Sigmoid colon (tissue), 7 donors: ENCODE measurements around the gene FGF19. TPM values are rescaled to one million over a fixed set of nuclear protein-coding genes. Genes with fewer than 3 reads are reported as not detected.

Experiments
- DNase-seq: peaks from one replicate; pipeline ENCODE4 v3.0.0-alpha.2; 2019
- H3K27ac ChIP-seq, 4 donors: fragments of 200-600 bp; sonication (generic); one replicate each; pipeline ENCODE4 v1.5.1; 2016 to 2019; ENCODE audit warnings: mild to moderate bottlenecking in 1 of 4
- H3K27me3 ChIP-seq, 3 donors: fragments of 200-600 bp; sonication (generic); one replicate each; pipeline ENCODE4 v1.5.1; 2019; ENCODE audit warnings: mild to moderate bottlenecking in 1 of 3
- H3K36me3 ChIP-seq, 4 donors: fragments of 200-600 bp; sonication (generic); one replicate each; pipeline ENCODE4 v1.5.1; 2016 to 2019
- H3K4me1 ChIP-seq, 4 donors: fragments of 200-600 bp; sonication (generic); one replicate each; pipeline ENCODE4 v1.5.1; 2017 to 2019
- H3K4me3 ChIP-seq, 4 donors: fragments of 200-600 bp; sonication (generic); one replicate each; pipeline ENCODE4 v1.5.1; 2017 to 2019; ENCODE audit warnings: mild to moderate bottlenecking in 2 of 4, moderate library complexity in 1 of 4
- H3K9me3 ChIP-seq, 4 donors: fragments of 200-600 bp in 3 of 4; sonication (generic) in 3 of 4; one replicate each; pipeline versions ENCODE4 v1.5.1 to v1.6.1; 2013 to 2019
- CTCF ChIP-seq, 4 experiments: fragments of 450-650 bp in 3 of 4; fragments of 200-600 bp in 1 of 4; IDR thresholded peaks; one replicate each; pipeline ENCODE4 v1.5.1; 2016 to 2019; ENCODE audit warnings: antibody characterized with exemption in 4 of 4, mild to moderate bottlenecking in 3 of 4, moderate library complexity in 2 of 4
- EP300 ChIP-seq, 4 donors: sonication (generic); formaldehyde crosslinking; IDR thresholded peaks; one replicate each; pipeline ENCODE4 v1.6.1; 2017; ENCODE audit warnings: antibody characterized with exemption in 4 of 4
- POLR2A ChIP-seq, 2 donors: fragments of 450-650 bp; IDR thresholded peaks; one replicate each; pipeline ENCODE4 v1.6.1; 2016; ENCODE audit warnings: antibody characterized with exemption in 2 of 2, mild to moderate bottlenecking in 2 of 2, moderate library complexity in 2 of 2
- POLR2AphosphoS5 ChIP-seq, 4 donors: sonication (generic); formaldehyde crosslinking; IDR thresholded peaks; one replicate each; pipeline ENCODE4 v1.6.1; 2017; ENCODE audit warnings: antibody characterized with exemption in 4 of 4
- WGBS, 2 donors: extraction: QIAGEN DNeasy Blood & Tissue Kit; methylation state at CpG; one replicate each; pipeline ENCODE4 v1.1.7; 2013; 5-methylcytosine and 5-hydroxymethylcytosine counted together
- intact Hi-C: fragments of 100-400 bp; cut with DNase I; formaldehyde crosslinking; loops from one replicate; pipeline ENCODE4 v1.15.1; 2023
- polyA plus RNA-seq, 3 donors: library from polyadenylated mRNA; stranded (reverse); fragments of 200-250 nt; gene quantifications; one replicate each; pipeline ENCODE4 v1.2.3, GENCODE V29; 2013
- total RNA-seq, 4 donors: library from RNA; depleted of rRNA; stranded (reverse); fragments of >200 nt; gene quantifications; one replicate each; pipeline ENCODE4 v1.1.0, GENCODE V29; 2016
- donor health status: healthy with polysubstance abuse.
- donor health status: Bipolar disorder and iron deficiency.
- donor health status: healthy.

Gene FGF19
- total and polyA plus RNA-seq, 7 donors: not detected

GRCh38 chr11:69716891-69717747 is 13.3 kb upstream of the FGF19 start:
- Histone ChIP-seq H3K36me3 (no peaks in the 10 kb centered on the region), H3K27ac (no peak overlapping the region), H3K27me3 (peaks cover 8 to 56% (median 23%) of the 10 kb centered on the region in 3 donors), H3K4me1 (no peaks in the 10 kb centered on the region), H3K4me3 (no peak overlapping the region), H3K9me3 (no peaks in the 10 kb centered on the region)
- 52 to 62% methylated on average over 6 of the region's 6 CpGs for WGBS, 2 donors
- intact Hi-C loops: no loop called here
- TF ChIP-seq CTCF (IDR thresholded peaks at IDR 0.05): no peak
- TF ChIP-seq EP300 (IDR thresholded peaks at IDR 0.05): no peak
- no peak for TF ChIP-seq POLR2AphosphoS5 (IDR thresholded peaks at IDR 0.05)
- no peak for TF ChIP-seq POLR2A (IDR thresholded peaks at IDR 0.05)
- DNase-seq: no peak

GRCh38 chr11:69716099-69716498 is 12.3 kb upstream of the FGF19 start:
- intact Hi-C loops: no loop called here
- 83 to 87% methylated on average over 11 of the region's 11 CpGs for WGBS, 2 donors

GRCh38 chr11:69715446-69715845 is 11.6 kb upstream of the FGF19 start:
- H3K27me3 ChIP-seq: peaks cover 6 to 46% (median 23%) of the 10 kb centered on the region in 3 donors
- intact Hi-C loops: no loop called here
- no peak for DNase-seq
- 86 to 90% methylated on average over 19 of the region's 19 CpGs for WGBS, 2 donors
- no peaks in the 10 kb centered on the region for H3K36me3 ChIP-seq
- no peak overlapping the region for H3K4me3 ChIP-seq
- H3K27ac ChIP-seq: no peak overlapping the region
- H3K4me1 ChIP-seq: no peaks in the 10 kb centered on the region
- no peaks in the 10 kb centered on the region for H3K9me3 ChIP-seq
- TF ChIP-seq POLR2A (IDR thresholded peaks at IDR 0.05) (no peak), EP300 (IDR thresholded peaks at IDR 0.05) (no peak), CTCF (IDR thresholded peaks at IDR 0.05) (no peak), POLR2AphosphoS5 (IDR thresholded peaks at IDR 0.05) (no peak)

More at GRCh38 chr11:69716099-69716498, 12.3 kb upstream of the FGF19 start:
- TF ChIP-seq POLR2AphosphoS5 (IDR thresholded peaks at IDR 0.05) (no peak), CTCF (IDR thresholded peaks at IDR 0.05) (no peak), POLR2A (IDR thresholded peaks at IDR 0.05) (no peak), EP300 (IDR thresholded peaks at IDR 0.05) (no peak)
- Histone ChIP-seq H3K36me3 (no peaks in the 10 kb centered on the region), H3K27ac (no peak overlapping the region), H3K4me3 (no peak overlapping the region), H3K4me1 (no peaks in the 10 kb centered on the region), H3K27me3 (peaks cover 6 to 46% (median 23%) of the 10 kb centered on the region in 3 donors), H3K9me3 (no peaks in the 10 kb centered on the region)
- no peak for DNase-seq

GRCh38 chr11:69711822-69712801 is 8.3 kb upstream of the FGF19 start:
- intact Hi-C loops: no loop called here
- Histone ChIP-seq H3K27ac (no peak overlapping the region), H3K9me3 (no peaks in the 10 kb centered on the region), H3K4me1 (no peaks in the 10 kb centered on the region), H3K36me3 (no peaks in the 10 kb centered on the region), H3K4me3 (no peak overlapping the region), H3K27me3 (peaks cover 0 to 27% (median under 1%) of the 10 kb centered on the region in 3 donors)
- WGBS, 2 donors: 51 to 68% methylated on average over 28 of the region's 28 CpGs
- no peak for DNase-seq
- TF ChIP-seq EP300 (IDR thresholded peaks at IDR 0.05) (no peak), CTCF (IDR thresholded peaks at IDR 0.05) (no peak), POLR2A (IDR thresholded peaks at IDR 0.05) (no peak), POLR2AphosphoS5 (IDR thresholded peaks at IDR 0.05) (no peak)
